Measurements from ENCODE around the gene MPC1L. TPM values are rescaled to one million over a fixed set of nuclear protein-coding genes. Genes with fewer than 3 reads are reported as not detected.
"Not testable (repeated sequence)": the region's sequence is repeated elsewhere in the genome, so short reads cannot be mapped to it uniquely, and the experiment has no call there.

Gene MPC1L
- total RNA-seq, 4 donors from 2014 or later: not detected

GRCh38 chrX:40579900-40580536, 43.2 kb upstream of the MPC1L start:
- Histone ChIP-seq H3K9me3 (no peaks in the 10 kb centered on the region), H3K27ac (peak overlapping the region; percentile 72 to 83), H3K36me3 (no peaks in the 10 kb centered on the region), H3K27me3 (no peaks in the 10 kb centered on the region), H3K4me3 (peak overlapping the region; percentile 39 to 60), H3K4me1 (no peaks in the 10 kb centered on the region)
- TF ChIP-seq POLR2A (IDR thresholded peaks at IDR 0.05) (no peak), CTCF (IDR thresholded peaks at IDR 0.05) (no peak)
- intact Hi-C loops (cut with DNase I; ENCODE audit: low total_unique reads): no loop called here
- DNase-seq: no peak

- intact Hi-C loops (cut with DNase I; ENCODE audit: low total_unique reads): no loop called here
- TF ChIP-seq CTCF (IDR thresholded peaks at IDR 0.05) (no peak), POLR2A (IDR thresholded peaks at IDR 0.05) (peak; percentile 66 to 74)
- H3K27ac ChIP-seq: peak within 1 kb of the TSS; percentile 73 to 83
Measured at GRCh38 chrX:40580537-40581335, 42.5 kb upstream of the MPC1L start, which contains the start of gene ATP6AP2. Gene ATP6AP2, plus strand, starts transcription at chrX:40580970. Its CDS starts 96 bp downstream, at chrX:40581066.

GRCh38 chrX:40581336-40581920, 41.8 kb upstream of the MPC1L start:
- Histone ChIP-seq H3K4me1 (no peaks in the 10 kb centered on the region), H3K4me3 (peak overlapping the region; percentile 39 to 60), H3K36me3 (no peaks in the 10 kb centered on the region), H3K9me3 (no peaks in the 10 kb centered on the region), H3K27ac (peak overlapping the region; percentile 73 to 83), H3K27me3 (no peaks in the 10 kb centered on the region)
- DNase-seq: no peak
- TF ChIP-seq CTCF (IDR thresholded peaks at IDR 0.05): no peak
- TF ChIP-seq POLR2A (IDR thresholded peaks at IDR 0.05): no peak
- intact Hi-C loops (cut with DNase I; ENCODE audit: low total_unique reads): no loop called here

More at GRCh38 chrX:40580537-40581335, 42.5 kb upstream of the MPC1L start, which contains the start of gene ATP6AP2:
- H3K36me3 ChIP-seq: no peaks in the 10 kb centered on the region
- peak; percentile 87 to 91 for DNase-seq
- peak within 1 kb of the TSS; percentile 39 to 60 for H3K4me3 ChIP-seq
- H3K4me1 ChIP-seq: no peaks in the 10 kb centered on the region
- H3K27me3 ChIP-seq: no peaks in the 10 kb centered on the region
- H3K9me3 ChIP-seq: no peaks in the 10 kb centered on the region

GRCh38 chrX:40582178-40582577, 41.0 kb upstream of the MPC1L start:
- H3K9me3 ChIP-seq; H3K27me3 ChIP-seq; H3K4me1 ChIP-seq; intact Hi-C loops (cut with DNase I; ENCODE audit: low total_unique reads); H3K4me3 ChIP-seq; H3K27ac ChIP-seq; H3K36me3 ChIP-seq; DNase-seq: not testable (repeated sequence)

GRCh38 chrX:40582811-40583210, 40.4 kb upstream of the MPC1L start:
- DNase-seq: no peak
- H3K27me3 ChIP-seq: no peaks in the 10 kb centered on the region
- intact Hi-C loops (cut with DNase I; ENCODE audit: low total_unique reads): no loop called here

GRCh38 chrX:40587623-40588022, 35.6 kb upstream of the MPC1L start:
- H3K4me1 ChIP-seq; H3K27ac ChIP-seq; DNase-seq; H3K4me3 ChIP-seq; H3K9me3 ChIP-seq; intact Hi-C loops (cut with DNase I; ENCODE audit: low total_unique reads); H3K36me3 ChIP-seq; H3K27me3 ChIP-seq: not testable (repeated sequence)

More at GRCh38 chrX:40582811-40583210, 40.4 kb upstream of the MPC1L start:
- TF ChIP-seq POLR2A (IDR thresholded peaks at IDR 0.05): no peak
- no peak for TF ChIP-seq CTCF (IDR thresholded peaks at IDR 0.05)
- Histone ChIP-seq H3K27ac (no peak overlapping the region), H3K4me1 (no peaks in the 10 kb centered on the region), H3K9me3 (no peaks in the 10 kb centered on the region), H3K36me3 (no peaks in the 10 kb centered on the region), H3K4me3 (no peak overlapping the region)

- H3K4me1 ChIP-seq; H3K27ac ChIP-seq; DNase-seq; H3K9me3 ChIP-seq; H3K27me3 ChIP-seq; H3K36me3 ChIP-seq; H3K4me3 ChIP-seq; intact Hi-C loops (cut with DNase I; ENCODE audit: low total_unique reads): not testable (repeated sequence)
Measured at GRCh38 chrX:40589616-40590321, 33.5 kb upstream of the MPC1L start.
